Measurements from ENCODE around the gene TIMM21.

- TF ChIP-seq CTCF (conservative IDR thresholded peaks at IDR 0.05; ENCODE audit: low read length) (no peak), EZH2phosphoT487 (IDR thresholded peaks at IDR 0.05; ENCODE audit: borderline replicate concordance, low read depth, low read length) (no peak)
Observed at GRCh38 chr18:74175658-74176057, 27.3 kb downstream of the TIMM21 start.
